GM21529 (cell line): ENCODE results near the gene PTPRJ.

ENCODE experiments used
- ATAC-seq: cut with Tn5 transposase; IDR thresholded peaks from one replicate; pipeline ENCODE4 v1.9.1; 2021; ENCODE audit not compliant: unreplicated experiment

PTPRJ gene

DNA sequence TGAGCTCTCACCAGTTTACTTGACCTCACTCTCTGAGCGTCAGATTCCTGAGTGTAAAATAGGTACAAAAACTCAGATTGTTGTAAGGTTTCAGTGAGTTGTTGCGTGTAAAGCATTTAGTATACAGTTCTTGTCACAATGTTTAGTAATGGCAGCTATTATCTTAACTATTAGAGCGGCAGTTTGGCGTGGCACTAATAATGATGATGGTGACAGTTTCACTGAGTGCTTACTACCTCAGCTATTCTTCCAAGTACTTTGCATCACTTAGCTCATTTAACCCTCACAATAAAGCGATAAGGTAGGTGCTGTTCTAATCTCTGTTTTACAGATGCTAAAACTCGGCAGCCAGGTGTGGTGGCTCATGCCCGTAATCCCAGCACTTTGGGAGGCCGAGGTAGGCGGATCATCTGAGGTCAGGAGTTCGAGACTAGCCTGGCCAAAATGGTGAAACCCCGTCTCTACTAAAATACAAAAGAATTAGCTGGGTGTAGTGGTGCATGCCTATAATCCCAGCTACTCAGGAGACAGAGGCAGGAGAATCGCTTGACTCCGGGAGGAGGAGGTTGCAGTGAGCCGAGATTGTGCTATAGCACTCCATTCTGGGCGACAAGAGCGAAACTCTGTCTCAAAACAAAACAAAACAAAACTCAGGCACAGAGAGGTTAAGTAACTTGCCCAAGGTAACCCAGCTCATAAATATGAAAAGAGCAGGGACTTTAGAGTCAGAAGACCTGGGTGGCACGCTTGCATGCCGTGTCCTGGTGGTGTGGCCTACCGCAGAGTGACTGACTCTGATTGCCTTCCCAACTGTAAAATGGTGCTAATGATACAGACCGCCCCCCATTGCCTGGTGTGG lies 76.2 kb downstream of the PTPRJ start:
- no peak for ATAC-seq

DNA sequence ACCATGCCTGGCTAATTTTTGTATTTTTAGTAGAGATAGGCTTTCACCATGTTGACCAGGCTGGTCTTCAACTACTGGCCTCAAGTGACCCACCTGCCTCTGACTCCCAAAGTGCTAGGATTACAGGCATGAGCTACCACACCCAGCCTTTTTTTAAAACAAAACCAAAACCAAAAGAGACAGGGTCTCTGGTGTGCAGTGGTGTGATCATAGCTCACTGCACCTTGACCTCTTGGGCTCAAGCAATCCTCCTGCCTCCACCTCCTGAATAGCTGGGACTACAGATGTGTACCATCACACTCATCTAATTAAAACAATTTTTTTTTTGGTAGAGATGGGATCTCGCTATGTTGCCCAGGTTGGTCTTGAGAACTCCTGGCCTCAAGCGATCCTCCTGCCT lies 77.7 kb downstream of the PTPRJ start:
- no peak for ATAC-seq

DNA sequence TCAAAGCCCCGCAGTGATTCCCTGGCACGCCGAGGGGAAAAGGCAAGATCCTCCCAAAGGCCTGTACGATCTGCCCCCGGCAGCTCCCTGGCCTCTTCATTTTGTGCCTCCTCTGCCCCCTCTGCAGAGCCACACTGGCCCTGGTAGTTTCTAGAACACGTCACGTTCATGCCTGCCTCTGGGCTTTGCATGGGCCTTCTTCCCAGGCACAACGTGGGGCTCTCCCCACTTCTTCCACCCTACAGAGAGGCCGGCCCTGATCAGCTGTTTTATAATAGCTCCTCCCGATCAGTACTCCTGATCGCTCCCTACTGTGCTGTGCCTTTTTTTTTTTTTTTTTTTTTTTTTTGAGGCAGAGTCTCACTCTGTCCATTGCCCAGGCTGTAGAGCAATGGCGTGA lies 78.4 kb downstream of the PTPRJ start:
- no peak for ATAC-seq

DNA sequence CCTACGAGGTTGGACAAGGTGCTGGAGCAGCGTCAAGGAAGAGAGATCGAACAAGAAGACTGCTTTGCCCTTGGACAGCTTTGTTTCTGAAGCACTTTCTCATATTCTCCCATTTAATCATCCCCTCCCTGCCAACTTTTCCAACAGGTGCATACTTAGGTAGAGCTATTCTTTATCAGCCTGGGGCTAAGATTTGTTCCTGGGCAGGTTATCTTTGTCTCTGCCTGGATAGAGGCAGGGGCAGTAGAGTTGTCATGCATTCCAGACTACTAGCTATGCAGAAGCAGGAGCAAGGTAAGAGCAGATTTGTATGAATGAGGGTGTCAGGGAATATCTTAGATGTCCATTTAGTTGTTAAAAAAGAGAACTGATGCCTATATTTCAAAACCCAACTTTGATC lies 82.3 kb downstream of the PTPRJ start:
- no peak for ATAC-seq

DNA sequence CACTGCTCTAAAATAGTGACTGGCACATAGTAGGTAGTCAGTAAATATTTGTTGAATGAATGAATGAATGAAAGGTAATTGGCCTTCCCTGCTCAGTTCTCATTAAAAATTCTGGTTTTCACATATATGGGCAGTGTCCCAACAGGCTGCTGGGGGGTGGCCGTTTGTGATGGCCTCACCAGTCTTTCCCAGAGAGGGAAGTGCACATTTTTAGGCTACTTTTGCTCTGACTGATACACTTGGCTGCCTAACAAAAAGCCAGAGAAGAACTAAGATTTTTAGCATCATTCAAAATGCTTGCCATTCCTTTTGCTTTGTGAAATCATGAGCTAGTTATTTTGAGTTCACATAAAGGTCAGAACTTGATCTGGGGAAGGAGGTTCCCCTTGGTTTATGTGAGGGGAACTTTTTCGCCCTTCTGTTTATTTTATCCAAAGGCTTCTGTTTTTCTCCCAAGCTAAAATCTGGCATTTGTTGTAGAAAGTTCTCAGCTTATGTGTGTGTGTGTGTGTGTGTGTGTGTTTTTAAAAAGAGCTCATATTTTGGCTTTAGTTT lies 83.1 kb downstream of the PTPRJ start:
- ATAC-seq: no peak

DNA sequence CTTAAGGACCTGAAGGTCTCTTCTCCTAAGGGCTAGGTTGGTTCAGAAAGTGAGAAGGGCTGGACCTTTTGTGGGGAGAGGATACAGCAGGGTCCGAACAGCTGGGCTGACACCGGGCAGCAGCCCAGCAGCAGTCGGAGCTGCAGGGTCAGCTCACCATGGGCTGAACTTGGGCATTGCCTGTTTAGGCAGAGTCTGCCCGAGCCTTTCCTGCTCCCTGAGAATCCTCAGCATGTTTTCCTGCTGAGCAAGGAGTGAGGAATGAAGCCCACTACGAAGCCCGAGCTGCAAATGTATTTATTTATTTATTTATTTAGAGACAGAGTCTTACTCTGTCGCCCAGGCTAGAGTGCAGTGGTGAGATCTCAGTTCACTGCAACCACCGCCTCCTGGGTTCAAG lies 83.9 kb downstream of the PTPRJ start:
- ATAC-seq: no peak

DNA sequence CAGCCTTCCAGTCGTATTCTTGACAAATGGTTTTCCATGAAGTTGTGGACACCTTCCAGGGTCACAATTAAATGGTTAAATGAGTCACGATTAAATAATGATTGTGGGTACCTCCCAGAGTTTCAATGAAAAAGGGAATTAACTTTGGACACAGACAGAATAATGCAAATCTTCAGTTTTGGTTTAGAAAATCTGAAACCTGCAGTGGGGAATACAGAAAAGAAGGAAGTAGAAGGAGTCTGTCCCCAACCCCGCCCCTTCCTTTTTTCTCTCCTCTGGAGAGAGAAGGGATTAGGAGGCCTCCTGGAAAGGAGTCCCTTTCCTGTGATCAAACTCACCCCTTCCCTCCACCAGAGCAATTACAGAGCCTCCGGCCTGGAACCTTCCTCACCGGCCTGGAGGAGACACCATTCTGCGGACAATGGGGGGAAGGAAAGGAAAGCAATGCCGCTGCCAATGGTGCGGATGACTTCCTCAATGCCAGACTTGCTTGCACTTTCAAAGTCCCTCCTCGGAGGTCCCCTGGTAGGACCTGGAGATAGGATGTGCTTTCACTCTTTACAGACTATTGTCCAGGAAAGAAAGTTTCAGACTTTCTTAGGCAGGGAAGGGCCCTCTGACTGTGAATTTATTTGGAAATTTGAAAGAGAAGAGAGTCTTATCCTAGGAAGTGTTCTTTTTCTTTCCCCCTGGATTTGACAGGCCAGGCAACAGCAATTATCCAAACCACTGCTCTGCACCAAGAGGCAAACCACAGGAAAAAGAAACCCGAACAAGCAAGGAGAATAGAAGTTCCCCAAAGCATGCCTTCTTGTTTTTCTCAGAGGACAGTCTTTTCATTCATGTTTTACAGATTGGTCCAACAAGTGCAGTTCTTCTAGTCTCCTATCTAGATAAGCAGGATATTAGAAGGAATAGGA lies 86.8 kb downstream of the PTPRJ start:
- no peak for ATAC-seq

DNA sequence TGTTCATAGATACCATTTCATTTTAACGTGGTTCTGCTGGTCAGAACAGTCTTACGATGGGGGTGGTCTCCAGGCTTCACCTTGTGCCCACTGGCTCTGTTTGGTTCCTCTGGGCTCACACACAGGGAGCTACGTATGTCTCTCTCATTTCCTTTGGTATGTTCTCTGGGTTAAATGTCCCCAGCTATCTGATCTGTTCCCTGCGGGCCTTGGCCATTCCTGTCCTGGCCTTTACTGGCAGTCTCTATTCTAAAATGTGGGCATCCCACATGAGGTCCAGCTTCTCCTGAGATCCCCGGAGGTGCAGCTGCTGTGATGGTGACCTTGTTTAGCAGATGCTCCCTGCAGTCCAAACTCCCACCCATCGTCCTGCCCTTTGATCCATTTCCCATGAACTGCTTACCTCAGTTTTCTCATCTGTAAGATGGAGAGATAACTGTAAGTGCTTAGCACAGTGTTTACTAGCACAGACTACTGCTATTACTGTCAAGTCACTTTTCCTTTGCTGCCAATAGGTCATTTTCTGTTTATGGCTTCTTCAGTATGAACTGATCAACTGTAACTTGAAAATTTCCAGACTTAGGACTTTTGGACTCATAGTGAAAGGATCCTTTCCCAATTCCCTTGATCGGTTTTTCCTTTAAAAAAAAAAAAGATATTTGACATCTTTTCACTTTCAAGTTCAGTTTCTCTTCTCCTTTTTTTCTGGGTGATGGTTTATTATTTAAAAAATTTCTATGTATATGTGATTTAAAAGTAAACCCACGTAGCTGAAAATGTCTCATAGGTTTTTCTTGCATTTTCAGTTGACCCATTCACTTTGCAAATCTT lies 92.9 kb downstream of the PTPRJ start:
- ATAC-seq: peak; percentile 73

DNA sequence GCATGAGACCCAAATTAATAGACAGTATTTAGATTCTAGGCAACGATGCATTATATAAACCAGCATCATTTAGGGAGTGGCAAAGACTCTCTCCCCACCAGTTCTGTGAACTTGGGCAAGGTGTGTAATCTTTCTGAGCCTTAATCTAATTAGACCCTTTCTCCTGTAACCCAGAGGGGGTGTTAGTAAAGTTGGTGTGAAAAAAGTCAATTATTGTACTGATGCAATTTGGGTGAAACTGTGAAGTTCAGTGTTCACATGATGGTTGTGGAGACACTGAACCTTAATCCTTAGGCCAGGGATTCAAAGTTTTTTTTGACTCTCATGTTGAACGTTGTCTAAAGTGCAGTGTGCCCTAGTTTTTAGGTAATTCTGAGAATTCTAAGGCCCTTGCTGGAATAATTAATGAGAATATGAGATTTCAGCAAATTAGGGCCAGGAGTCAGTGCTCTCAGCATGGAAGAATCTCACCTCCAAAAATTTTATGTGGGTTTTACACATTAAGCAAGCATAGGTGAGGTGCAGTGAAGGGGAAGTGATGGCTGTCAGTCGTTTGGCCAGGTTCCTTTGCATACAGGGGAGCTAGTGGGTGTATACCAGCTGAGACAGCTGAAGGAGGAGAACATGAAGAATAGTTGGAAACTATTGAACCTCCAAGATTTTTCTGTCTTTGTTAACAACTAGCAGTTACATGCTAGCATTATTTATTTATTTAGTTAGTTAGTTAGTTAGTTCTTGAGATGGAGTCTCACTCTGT lies 94.2 kb downstream of the PTPRJ start:
- no peak for ATAC-seq

DNA sequence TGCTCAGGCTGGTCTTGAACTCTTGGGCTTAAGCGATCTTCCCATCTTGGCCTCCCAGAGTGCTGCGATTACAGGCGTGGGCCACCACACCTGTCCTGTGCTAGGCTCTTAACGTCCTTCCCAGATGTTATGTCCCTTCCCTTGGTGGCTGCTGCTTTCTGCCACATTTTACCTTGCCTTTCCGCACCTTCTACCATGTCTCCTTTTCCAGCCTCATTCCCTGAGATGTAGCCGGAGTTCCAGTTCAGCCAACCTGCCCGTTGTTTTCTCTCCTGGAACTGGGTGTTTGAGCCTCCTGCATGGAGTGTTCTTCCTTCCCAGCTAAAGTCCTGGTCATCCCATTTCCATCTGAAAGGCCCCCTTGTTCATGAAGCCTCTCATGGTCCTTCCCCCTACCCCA lies 95.3 kb downstream of the PTPRJ start:
- no peak for ATAC-seq

DNA sequence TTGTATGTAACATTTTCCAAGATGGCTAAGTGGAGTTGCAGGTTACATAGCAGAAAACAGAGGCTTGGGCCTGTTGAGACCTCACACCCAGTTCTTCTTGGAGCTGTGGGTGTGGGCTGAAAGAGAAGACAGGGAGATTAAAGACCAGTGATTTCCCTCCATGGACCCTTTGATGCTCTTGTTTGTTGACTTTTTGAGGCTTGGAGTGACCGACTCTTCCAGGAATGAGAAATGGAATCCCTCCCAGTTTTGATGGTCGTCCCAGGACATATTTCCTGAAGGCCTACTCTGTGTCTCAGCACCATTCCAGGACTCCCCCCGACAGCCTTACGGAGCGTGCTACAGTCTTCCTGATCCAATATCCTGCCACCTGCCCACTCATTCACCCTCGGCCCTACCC lies 96.9 kb downstream of the PTPRJ start:
- no peak for ATAC-seq

DNA sequence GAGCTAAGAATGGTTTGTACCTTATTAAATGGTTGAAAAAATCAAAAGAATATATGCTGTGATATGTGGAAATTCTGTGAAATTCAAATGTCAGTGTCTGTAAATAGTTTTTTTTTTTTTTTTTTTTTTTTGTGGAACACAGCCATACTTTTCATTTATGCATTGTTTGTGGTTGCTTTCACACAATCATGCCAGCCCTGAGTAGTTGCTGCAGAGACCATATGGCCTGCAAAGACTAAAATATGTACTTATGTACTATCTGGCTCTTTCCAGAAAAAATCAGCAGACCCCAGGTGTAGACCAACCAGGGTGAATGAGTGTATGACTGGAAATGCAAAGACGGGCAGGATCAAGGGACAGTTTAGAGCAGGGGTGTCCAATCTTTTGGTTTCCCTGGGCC lies 98.3 kb downstream of the PTPRJ start:
- no peak for ATAC-seq

DNA sequence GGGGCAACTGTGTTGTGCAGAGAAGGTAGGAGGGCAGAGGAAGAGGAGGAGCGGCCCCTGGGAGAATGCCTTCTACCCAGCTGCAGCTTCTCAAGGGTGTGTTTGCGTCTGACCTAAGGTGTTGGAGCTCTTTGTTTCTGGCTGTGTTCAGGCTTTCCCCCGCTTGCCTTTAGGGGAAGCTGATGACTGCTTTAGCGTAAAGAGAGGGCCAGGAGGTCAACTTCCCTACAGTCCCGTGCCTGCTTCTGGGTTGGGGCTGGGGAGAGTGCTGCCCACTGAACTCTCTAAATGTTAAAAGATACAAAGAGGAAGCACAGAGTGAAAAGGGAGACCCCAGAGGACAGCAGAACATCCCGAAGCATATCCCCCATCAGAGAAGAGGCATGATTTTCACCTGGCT lies 99.2 kb downstream of the PTPRJ start:
- ATAC-seq: no peak

DNA sequence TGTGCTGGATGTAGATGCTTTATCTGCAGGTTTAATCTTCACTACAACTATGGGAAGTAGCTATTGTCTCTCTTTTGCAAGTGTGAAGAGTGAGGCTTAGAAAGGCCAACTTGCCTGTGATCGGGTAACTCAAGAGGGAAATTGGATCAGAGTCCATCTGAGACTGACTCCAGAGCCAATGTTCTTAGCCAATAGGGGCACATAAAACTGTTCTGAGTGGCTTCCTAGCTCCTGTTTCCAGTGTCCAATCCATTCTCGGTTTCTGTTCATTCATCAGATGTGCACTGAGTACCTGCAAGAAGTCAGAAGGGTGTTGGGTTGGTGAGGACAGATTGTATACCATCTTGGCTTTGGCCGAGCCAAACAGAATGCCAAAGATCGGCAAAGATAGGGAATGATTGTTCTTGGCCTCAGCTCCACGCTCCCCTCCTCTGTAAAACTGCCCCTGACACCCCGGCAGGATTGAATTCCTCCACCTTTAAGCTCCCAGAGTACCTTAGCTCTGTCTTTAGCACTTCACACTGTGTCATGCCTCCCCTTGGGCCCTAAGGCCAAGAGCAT lies 100.0 kb downstream of the PTPRJ start:
- ATAC-seq: no peak

DNA sequence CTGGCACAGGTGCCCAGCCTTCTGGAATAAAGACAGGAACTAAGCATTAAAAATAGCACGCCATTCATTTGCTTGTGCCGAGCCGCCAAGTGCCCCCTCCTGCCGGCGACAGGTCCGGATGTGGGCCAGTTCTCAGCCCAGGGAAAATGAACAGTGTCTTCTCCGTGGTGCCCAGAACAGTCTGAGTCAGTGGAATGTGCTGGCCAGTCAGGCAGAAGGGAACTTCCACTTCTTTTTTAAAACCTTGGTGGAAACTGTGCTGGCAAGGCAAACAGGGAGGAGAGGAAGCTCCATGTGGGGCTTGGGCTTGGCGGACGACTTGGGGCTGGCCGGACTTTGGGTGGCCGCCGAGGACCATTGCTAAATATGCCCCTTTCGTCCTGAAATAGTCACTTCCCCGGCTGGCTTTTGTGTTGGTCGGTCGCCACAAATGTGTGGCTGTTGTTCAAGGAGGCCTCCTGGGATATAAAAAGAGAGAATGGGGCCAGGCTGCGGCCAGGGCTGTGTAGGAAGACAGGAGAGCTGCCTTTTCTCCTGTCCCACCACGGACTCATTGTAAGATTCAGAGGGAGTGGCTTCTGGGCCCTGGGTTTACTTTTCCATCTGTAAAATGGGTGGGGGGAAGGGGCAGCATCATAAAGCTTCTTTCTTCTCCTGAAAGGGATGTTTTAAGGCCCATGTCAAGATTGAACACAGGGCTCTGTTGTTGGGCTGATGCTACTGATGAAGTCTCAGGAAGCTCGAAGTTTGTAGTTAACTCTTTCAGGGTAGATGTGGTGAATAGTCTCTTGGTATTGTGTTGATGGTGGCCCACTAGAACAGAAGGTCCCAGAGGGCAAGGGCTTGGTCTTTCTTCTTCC lies 101.0 kb downstream of the PTPRJ start:
- no peak for ATAC-seq

DNA sequence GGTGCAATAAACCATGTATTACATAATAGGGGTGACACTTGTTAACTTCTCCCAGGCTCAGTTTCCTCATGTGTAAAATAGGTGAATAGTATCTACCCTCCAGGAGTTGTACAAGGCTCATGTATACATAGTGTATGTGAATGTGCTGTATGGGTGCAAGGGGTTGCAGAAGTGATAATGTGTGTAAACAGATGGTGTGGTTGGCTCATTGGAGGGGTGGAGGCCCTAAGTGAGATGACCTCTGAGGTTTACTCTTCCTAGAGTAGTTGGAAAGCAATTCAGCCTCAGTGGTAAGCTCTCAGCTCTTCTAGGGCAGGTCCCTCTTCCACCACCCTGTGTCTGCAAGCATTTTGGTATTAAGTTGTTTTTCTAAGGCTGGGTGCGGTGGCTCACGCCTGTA lies 102.4 kb downstream of the PTPRJ start:
- no peak for ATAC-seq

DNA sequence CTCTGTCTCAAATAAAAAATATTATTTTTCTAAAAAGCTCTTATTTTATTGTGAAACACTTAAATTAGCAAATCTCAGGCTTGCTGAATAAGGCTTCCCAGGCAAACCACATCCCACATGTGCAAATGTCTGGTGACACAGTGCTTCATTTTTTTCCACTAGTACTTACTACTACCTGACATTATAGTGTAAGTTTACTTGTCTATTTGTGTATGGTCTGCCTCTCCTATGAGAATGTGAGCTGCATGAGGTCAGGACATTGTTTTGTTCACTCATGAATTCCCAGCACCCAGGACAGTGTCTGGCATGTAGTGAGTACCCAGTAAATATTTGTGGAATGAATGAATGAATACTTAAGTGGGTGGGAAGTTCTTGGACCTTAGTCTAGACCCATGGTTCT lies 103.1 kb downstream of the PTPRJ start:
- no peak for ATAC-seq

DNA sequence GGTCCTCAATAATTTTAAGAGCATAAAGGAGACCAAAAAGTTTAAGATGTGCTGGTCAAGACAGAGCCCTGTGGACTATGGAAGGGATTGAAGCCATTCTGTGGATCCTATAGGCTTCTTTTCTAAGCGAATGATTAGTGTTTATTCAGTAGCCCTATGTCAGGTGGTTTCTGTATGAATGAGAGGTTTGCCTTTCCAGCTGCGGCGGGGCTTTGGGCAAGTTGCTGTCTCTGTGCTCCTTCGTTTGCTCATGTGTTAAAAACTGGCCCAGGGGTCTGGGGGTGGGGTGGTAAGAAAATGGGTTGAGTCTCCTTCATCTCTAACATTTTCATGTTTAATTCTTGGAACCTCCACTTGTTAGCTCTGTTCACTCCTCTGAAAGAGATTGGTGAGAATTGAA lies 105.3 kb downstream of the PTPRJ start:
- no peak for ATAC-seq

DNA sequence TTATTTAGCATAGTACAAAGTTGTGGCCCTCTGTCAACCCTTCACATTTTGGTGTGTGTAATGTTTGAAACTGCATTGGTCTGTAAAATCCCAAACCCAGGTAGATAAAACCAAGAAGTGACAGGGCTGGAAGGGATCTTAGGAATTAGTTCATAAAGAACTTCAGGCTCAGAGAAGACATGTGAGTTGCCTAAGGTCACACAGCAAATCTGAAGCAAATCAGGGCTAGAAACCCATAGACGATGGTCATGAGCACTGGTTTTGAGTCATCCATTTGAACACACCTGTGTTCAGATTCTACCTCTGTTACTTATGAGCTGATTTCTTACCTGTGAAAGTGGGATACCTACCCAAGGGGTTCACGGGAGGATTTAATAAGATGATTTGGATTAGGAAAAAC lies 107.1 kb downstream of the PTPRJ start:
- ATAC-seq: no peak
